ENCODE measurements around the gene MAML2. TPM values are rescaled to one million over a fixed set of nuclear protein-coding genes. Genes with fewer than 3 reads are reported as not detected.

Gene MAML2
- total RNA-seq, 2 experiments from 2014 or later = 23.9 to 37.1 TPM

DNA sequence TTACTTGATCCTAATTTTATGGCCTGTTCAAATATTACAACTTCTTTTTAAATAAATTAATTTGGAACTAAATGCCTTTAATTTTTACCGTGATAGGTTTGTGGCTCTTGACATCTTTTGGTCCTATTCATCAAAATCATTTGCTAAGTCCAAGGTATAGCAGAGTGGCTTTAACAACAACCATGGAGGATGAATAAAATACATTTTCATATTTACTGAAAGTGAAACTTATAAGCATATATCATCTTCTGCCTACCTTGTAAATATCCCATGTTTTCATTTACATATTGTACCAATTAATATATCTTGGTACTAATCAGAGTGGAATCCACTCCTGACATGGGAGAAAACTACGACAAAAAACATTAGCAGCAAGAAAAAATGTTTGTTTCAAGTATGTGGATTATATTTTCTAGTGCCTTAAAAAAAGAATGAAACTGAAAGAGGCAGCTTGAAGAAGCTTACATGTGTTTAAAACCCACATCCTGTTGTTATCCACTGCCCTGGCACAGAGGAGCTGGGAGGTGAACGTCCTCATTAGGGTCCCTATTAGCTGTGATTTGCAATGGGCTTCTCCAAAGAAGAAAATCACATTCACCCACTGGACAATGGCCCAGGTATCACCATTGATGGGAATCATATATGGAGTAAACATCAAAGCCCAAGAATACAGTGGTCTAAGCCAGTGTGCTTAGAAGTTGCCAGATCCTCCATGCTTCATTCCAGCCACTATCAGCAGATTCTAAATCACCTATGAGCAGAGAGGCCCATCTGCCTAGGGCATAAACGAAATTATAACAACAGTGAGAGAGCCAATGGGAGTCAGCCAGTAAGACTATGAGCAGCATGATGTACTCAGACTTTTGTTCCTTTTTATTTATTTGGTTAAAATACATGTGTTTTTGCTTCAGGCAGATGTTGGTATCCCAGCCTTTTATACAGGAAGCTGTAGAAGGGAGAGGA, 84.7 kb downstream of the MAML2 start:
- DNase-seq = peak; percentile 46
- peaks cover 34% of the 10 kb centered on the region for H3K36me3 Mint-ChIP-seq (ENCODE audit: low read depth)
- H3K9me3 Mint-ChIP-seq (ENCODE audit: low read depth) = peaks cover 1% of the 10 kb centered on the region
- H3K27ac Mint-ChIP-seq = peak overlapping the region; percentile 89
- H3K4me1 Mint-ChIP-seq = peaks cover 86% of the 10 kb centered on the region
- H3K4me3 Mint-ChIP-seq = peak overlapping the region; percentile 43
- intact Hi-C loops (cut with DNase I, micrococcal nuclease) = loop anchor here (1.0 to 5.0 kb wide), 8 partner anchors 9 to 246 kb away; partner anchors contain the start of genes MAML2 (in 2 of the 2) and JRKL (in 1 of the 2)
- ATAC-seq = peak; percentile 71
- no peaks in the 10 kb centered on the region for H3K27me3 Mint-ChIP-seq
- CTCF ChIA-PET = interaction anchor here (0.5 to 1.6 kb wide), 5 partner anchors 9 to 84 kb away, joined by 3 to 4 read pairs (median 3); no protein-coding TSS in a partner anchor
- POLR2A ChIA-PET = no interaction called here

DNA sequence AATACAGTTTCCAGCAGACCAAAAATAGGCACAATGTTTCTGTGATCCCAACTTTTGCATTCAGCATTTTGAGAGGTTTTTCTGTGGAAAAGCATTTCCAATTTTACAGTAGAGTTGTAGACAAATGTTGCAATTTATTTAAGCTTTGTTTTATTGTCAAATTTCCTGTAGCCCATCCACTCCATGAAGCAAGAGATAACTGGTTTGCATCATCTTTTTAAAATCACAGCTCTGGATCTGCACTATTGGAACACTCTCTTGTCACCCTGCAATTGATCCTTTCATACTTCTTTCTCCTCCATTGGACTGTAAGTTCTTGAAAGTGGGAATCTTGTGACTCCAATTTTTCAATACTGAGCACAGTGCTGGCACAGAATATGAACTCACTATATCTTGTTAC, 86.0 kb downstream of the MAML2 start:
- no peak for DNase-seq
- Mint-ChIP-seq H3K27me3 (no peaks in the 10 kb centered on the region), H3K4me1 (peaks cover 90% of the 10 kb centered on the region), H3K27ac (peak overlapping the region; percentile 89), H3K36me3 (ENCODE audit: low read depth) (peaks cover 41% of the 10 kb centered on the region), H3K9me3 (ENCODE audit: low read depth) (peaks cover 2% of the 10 kb centered on the region), H3K4me3 (peak overlapping the region; percentile 46)
- intact Hi-C loops (cut with DNase I, micrococcal nuclease) = loop anchor here (2.0 to 5.0 kb wide), 4 partner anchors 28 to 245 kb away; partner anchors contain the start of genes JRKL (in 1 of the 2) and MAML2 (in 1 of the 2)
- ChIA-PET POLR2A (no interaction called here), CTCF (interaction anchor here (1.0 to 2.7 kb wide), 6 partner anchors 10 to 143 kb away, joined by 3 to 11 read pairs (median 4); partner anchors contain the start of gene MAML2)
- ATAC-seq = no peak

DNA sequence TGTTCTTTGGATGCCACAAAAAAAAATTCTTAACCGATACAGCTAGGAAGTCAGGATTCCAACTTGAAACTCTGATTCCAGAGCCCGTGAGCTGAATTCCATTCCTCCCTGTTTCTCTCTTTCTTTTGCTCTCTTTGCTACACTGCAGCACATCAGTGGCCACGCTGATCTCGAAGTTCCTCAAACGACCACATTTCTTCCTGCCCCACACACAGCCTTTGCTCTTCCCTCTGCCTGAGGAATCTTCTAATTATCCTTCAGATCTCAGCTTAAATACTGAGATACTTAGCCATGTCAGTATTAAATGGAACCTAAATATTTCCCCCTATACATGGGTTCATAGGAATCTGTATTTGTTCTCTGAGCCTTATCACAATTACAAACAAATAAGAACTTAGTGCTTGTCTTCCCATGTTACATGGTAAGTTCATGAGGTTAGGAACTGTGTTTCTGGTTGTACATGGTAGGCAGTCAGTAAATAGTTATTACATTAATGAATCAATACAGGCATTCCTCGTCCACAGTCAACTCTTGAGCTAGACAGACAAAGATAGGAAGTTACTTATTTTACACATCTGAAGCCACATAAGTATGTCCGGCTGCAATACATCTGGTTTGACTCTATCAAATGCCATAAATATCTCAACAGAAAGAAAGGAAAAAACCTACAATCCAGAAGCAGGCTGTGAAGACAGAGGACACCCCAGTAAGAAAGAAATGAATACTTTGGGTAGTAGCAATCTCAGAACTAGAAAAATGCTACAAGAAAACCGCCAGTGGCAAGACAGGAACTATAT, 86.6 kb downstream of the MAML2 start:
- H3K27me3 Mint-ChIP-seq = no peaks in the 10 kb centered on the region
- peak; percentile 15 for ATAC-seq
- H3K27ac Mint-ChIP-seq = peak overlapping the region; percentile 89
- peak overlapping the region; percentile 46 for H3K4me3 Mint-ChIP-seq
- CTCF ChIA-PET = interaction anchor here (0.6 to 2.7 kb wide), 8 partner anchors 9 to 201 kb away, joined by 3 to 11 read pairs (median 4); partner anchors contain the start of gene MAML2
- DNase-seq = no peak
- POLR2A ChIA-PET = interaction anchor here (1.6 kb wide), 1 partner anchor 51 kb away, joined by 4 read pairs; no protein-coding TSS in a partner anchor
- intact Hi-C loops (cut with DNase I, micrococcal nuclease) = loop anchor here (1.0 to 5.0 kb wide), 5 partner anchors 28 to 244 kb away; partner anchors contain the start of genes JRKL (in 1 of the 2) and MAML2 (in 1 of the 2)
- peaks cover 43% of the 10 kb centered on the region for H3K36me3 Mint-ChIP-seq (ENCODE audit: low read depth)
- peaks cover 89% of the 10 kb centered on the region for H3K4me1 Mint-ChIP-seq
- H3K9me3 Mint-ChIP-seq (ENCODE audit: low read depth) = peaks cover 2% of the 10 kb centered on the region

DNA sequence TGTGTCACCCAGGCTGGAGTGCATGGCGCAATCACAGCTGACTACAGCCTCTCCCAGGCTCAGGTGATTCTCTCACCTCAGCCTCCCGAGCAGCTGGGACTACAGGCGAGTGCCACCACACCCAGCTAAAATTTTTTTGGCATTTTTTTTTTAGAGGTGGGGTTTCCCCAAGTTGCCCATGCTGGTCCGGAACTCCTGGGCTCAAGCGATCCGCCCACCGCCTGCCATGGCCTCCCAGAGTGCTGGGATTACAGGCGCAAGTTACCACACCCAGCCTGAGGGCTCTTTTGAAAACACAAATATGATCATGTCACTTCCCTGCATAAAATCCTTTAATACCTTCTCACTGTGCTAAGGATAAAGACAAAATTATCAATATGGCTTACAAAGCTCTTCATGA, 88.1 kb downstream of the MAML2 start:
- intact Hi-C loops (cut with DNase I, micrococcal nuclease) = loop anchor here (5.0 kb wide), 3 partner anchors 87 to 243 kb away; partner anchors contain the start of genes JRKL (in 1 of the 2) and MAML2 (in 1 of the 2)
- H3K36me3 Mint-ChIP-seq (ENCODE audit: low read depth) = peaks cover 51% of the 10 kb centered on the region
- H3K27me3 Mint-ChIP-seq = no peaks in the 10 kb centered on the region
- ChIA-PET CTCF (interaction anchor here (0.7 to 2.7 kb wide), 6 partner anchors 11 to 88 kb away, joined by 3 to 13 read pairs (median 7); partner anchors contain the start of gene MAML2), POLR2A (interaction anchor here (0.7 to 1.2 kb wide), 2 partner anchors 28 to 87 kb away, joined by 3 to 7 read pairs; no protein-coding TSS in a partner anchor)
- H3K4me3 Mint-ChIP-seq = peak overlapping the region; percentile 32
- peaks cover 89% of the 10 kb centered on the region for H3K4me1 Mint-ChIP-seq
- peaks cover 2% of the 10 kb centered on the region for H3K9me3 Mint-ChIP-seq (ENCODE audit: low read depth)
- ATAC-seq (no peak), DNase-seq (no peak)
- peak overlapping the region; percentile 65 for H3K27ac Mint-ChIP-seq

DNA sequence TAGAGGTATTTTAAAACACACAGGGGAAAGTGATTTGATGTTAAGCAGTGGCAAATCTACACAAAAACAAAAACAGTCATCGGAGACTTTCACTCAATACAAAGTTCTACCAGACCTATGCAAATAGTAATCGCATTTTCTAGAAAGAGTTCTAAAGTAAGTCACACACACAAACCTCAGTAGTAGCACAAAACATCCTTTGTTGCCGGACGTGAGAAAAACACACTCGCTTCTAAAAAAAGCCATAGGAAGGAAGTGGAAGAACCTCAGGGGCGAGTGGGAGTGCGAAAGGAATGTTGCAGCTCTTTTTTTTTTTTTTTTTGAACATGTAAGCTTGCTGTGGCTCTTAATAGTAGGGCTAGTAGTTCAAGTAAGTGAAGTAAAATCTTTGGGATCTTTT, 88.9 kb downstream of the MAML2 start:
- intact Hi-C loops (cut with DNase I, micrococcal nuclease) = no loop called here
- peak overlapping the region; percentile 53 for H3K4me3 Mint-ChIP-seq
- peaks cover 2% of the 10 kb centered on the region for H3K9me3 Mint-ChIP-seq (ENCODE audit: low read depth)
- DNase-seq (peak; percentile 42), ATAC-seq (peak; percentile 37)
- H3K27me3 Mint-ChIP-seq = no peaks in the 10 kb centered on the region
- H3K27ac Mint-ChIP-seq = peak overlapping the region; percentile 88
- POLR2A ChIA-PET = interaction anchor here (0.7 kb wide), 1 partner anchor 27 kb away, joined by 7 read pairs; no protein-coding TSS in a partner anchor
- CTCF ChIA-PET = interaction anchor here (0.6 to 1.7 kb wide), 4 partner anchors 10 to 89 kb away, joined by 3 to 13 read pairs (median 4); partner anchors contain the start of gene MAML2
- peaks cover 56% of the 10 kb centered on the region for H3K36me3 Mint-ChIP-seq (ENCODE audit: low read depth)
- peaks cover 89% of the 10 kb centered on the region for H3K4me1 Mint-ChIP-seq

DNA sequence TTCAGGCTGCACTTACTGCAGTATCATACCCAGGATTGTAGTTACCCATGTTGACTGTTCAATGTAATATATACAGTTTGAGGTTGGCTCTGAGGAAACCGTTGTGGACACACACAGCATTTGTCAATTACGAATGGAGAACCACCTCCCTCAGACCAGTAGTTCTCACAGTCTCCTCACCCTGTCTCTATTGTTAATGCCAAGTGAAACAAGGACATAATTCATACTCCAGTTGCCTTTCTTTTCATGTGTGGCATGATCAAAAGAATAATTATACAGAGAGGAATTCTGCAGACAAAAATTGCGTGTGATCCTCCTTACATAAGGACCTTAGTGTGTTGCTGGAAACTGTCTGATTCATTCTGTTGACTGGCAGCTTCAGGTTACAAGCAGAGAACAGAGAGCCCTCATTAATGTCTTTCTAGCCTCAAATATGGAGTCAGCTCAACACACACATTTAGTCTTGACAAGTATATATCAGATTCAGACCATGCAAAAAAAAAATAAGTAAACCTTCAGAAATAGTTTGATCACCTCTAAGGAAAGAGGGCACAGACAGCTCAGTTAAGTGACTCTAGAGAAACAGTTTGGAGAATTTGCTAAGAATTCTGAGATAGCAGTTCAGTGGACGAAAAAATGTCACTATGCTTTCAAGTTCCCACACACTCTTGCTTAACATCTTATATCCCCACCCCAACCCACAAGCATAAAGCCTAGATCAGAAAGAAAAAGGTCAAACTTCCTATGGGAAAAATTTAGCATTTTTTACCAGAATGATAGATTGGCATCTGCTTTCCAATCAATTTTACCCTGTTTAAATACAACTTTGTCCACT, 96.1 kb downstream of the MAML2 start:
- DNase-seq (no peak), ATAC-seq (peak; percentile 39)
- peak overlapping the region; percentile 47 for H3K4me3 Mint-ChIP-seq
- H3K4me1 Mint-ChIP-seq = peaks cover 83% of the 10 kb centered on the region
- H3K27me3 Mint-ChIP-seq = no peaks in the 10 kb centered on the region
- ChIA-PET POLR2A (interaction anchor here (0.5 kb wide), 1 partner anchor 21 kb away, joined by 4 read pairs; no protein-coding TSS in a partner anchor), CTCF (interaction anchor here (0.6 to 1.1 kb wide), 3 partner anchors 10 to 96 kb away, joined by 3 to 6 read pairs (median 4); partner anchors contain the start of gene MAML2)
- peaks cover 27% of the 10 kb centered on the region for H3K36me3 Mint-ChIP-seq (ENCODE audit: low read depth)
- peak overlapping the region; percentile 91 for H3K27ac Mint-ChIP-seq
- H3K9me3 Mint-ChIP-seq (ENCODE audit: low read depth) = no peaks in the 10 kb centered on the region
- intact Hi-C loops (cut with DNase I, micrococcal nuclease) = loop anchor here in 1 of 2 experiments (1.0 to 2.0 kb wide), 2 partner anchors 11 to 16 kb away; no protein-coding TSS in a partner anchor

DNA sequence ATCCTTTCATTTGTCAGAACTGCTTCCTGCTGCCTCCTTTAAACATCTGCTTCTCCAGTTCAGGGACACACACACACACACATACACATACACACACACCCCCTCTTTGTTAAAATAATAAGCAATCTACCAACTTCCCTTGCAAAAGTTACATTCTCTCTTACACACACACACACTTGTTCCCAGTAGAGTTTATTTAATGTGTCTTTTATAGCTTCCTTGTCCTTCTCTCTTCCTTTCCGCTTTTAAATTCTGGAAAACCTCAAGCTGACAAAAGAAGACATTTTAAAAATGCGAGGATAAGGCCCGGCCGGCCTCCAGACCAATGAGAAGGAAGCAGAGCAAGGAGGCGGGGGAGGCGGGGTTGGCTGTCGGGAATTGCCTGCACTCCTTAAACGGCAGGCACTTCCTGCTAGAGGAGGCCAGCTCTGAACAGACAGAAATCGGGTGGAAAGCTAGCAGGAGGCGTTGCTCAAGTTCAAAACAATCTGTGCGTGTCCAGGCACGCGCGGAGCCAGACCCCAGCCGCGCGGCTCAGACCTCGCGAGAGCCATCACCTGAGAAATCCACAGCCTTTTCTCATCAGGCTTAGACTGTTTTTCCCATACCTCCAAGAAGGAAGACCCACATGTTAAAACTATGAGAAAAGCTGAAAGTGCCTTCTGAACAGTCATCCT, 99.9 kb downstream of the MAML2 start:
- intact Hi-C loops (cut with DNase I, micrococcal nuclease) = loop anchor here (1.0 to 5.0 kb wide), 7 partner anchors 32 to 451 kb away; partner anchors contain the start of genes CCDC82 (in 1 of the 2), CEP57 (in 1 of the 2) and MAML2 (in 1 of the 2)
- H3K4me3 Mint-ChIP-seq = peak overlapping the region; percentile 73
- H3K9me3 Mint-ChIP-seq (ENCODE audit: low read depth) = no peaks in the 10 kb centered on the region
- peaks cover 10% of the 10 kb centered on the region for H3K36me3 Mint-ChIP-seq (ENCODE audit: low read depth)
- H3K27me3 Mint-ChIP-seq = no peaks in the 10 kb centered on the region
- peaks cover 62% of the 10 kb centered on the region for H3K4me1 Mint-ChIP-seq
- ChIA-PET POLR2A (interaction anchor here (0.6 to 1.3 kb wide), 7 partner anchors 24 to 322 kb away, joined by 3 to 8 read pairs (median 3); no protein-coding TSS in a partner anchor), CTCF (interaction anchor here (0.6 to 3.1 kb wide), 18 partner anchors 10 to 229 kb away, joined by 3 to 25 read pairs (median 4); partner anchors contain the start of gene MAML2)
- ATAC-seq (peak; percentile 82), DNase-seq (peak; percentile 92)
- peak overlapping the region; percentile 94 for H3K27ac Mint-ChIP-seq

DNA sequence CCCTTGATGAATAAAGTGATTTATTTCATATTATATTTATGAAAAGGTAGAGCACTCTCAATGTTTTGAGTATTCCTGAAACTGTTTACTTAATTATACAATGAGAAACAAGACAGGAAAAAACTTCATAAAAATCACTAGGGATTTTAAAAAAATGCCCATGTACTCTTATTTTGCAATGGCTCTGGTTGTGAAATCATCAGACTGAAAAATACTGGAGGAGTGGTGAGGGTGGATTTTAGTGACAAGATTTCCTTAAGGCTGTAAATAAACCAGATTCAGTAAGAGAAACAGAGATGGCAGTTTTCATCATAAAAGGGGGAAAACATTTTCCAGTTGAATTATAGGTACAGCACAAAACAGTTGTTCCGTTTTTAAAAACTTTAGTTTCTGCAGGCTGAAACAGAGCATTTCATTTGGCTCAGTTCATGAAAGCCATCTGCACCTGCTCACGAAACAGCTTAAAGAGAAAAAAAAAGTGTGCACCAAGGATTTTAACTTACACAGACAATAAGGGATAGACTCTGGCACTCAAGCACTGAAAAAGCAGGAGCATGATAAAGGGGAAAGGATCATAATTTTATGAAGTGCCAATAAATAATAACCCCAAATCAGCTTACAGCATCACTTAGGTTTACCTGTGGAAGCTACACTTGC, 100.7 kb downstream of the MAML2 start:
- peak overlapping the region; percentile 94 for H3K27ac Mint-ChIP-seq
- H3K27me3 Mint-ChIP-seq = no peaks in the 10 kb centered on the region
- DNase-seq (no peak), ATAC-seq (no peak)
- ChIA-PET POLR2A (interaction anchor here (0.6 to 1.1 kb wide), 4 partner anchors 25 to 321 kb away, joined by 3 read pairs; no protein-coding TSS in a partner anchor), CTCF (interaction anchor here (0.6 to 3.1 kb wide), 8 partner anchors 14 to 182 kb away, joined by 3 to 25 read pairs (median 4); partner anchors contain the start of gene MAML2)
- H3K4me1 Mint-ChIP-seq = peaks cover 56% of the 10 kb centered on the region
- peaks cover 8% of the 10 kb centered on the region for H3K36me3 Mint-ChIP-seq (ENCODE audit: low read depth)
- H3K9me3 Mint-ChIP-seq (ENCODE audit: low read depth) = no peaks in the 10 kb centered on the region
- H3K4me3 Mint-ChIP-seq = peak overlapping the region; percentile 53
- intact Hi-C loops (cut with DNase I, micrococcal nuclease) = loop anchor here (2.0 to 5.0 kb wide), 6 partner anchors 32 to 450 kb away; partner anchors contain the start of genes CCDC82 (in 1 of the 2) and CEP57 (in 1 of the 2)

Measured in activated CD4-positive, alpha-beta T cell treated with anti-CD3 and anti-CD28 coated beads for 36 hours (primary cell).